RWPE1 (cell line): Measurements from ENCODE around the gene IER2.

ENCODE experiments used
- CTCF ChIA-PET: fragments of 350-600 bp; sonication (Branson Sonifier 250); formaldehyde crosslinking; extraction: SDS; loops from one replicate; lab custom pipeline; 2021; lab: Yijun Ruan, JAX
- POLR2A ChIA-PET: fragments of 400-600 bp; formaldehyde crosslinking; extraction: SDS; loops from one replicate; lab custom pipeline; 2020; ENCODE audit warnings: antibody characterized with exemption; ENCODE audit not compliant: low non-redundant PET; lab: Yijun Ruan, JAX
- DNase-seq: peaks from one replicate; pipeline ENCODE4 v3.0.0; 2012; ENCODE audit warnings: low spot score
- H3K27ac ChIP-seq: fragments of 450-650 bp; 2 replicates; pipeline ENCODE4 v1.5.1; 2017
- CTCF ChIP-seq: fragments of 450-650 bp; conservative IDR thresholded peaks from 2 replicates; pipeline ENCODE4 v1.5.1; 2017; ENCODE audit warnings: low read depth, mild to moderate bottlenecking

The IER2 gene

GRCh38 chr19:13154241-13154778, 4.1 kb downstream of the IER2 start:
- TF ChIP-seq CTCF: no peak
- H3K27ac ChIP-seq: peak overlapping the region; percentile 100
- peak; percentile 69 for DNase-seq
- CTCF ChIA-PET: interaction anchor here (0.9 kb wide), 1 partner anchor 9 kb away, joined by 3 read pairs; no protein-coding TSS in a partner anchor
- POLR2A ChIA-PET: interaction anchor here (1.5 to 2.0 kb wide), 3 partner anchors 9 to 37 kb away, joined by 6 to 9 read pairs (median 6); no protein-coding TSS in a partner anchor

- peak; percentile 86 for DNase-seq
- ChIA-PET POLR2A (interaction anchor here (1.3 to 2.0 kb wide), 5 partner anchors 8 to 104 kb away, joined by 3 to 9 read pairs (median 6); no protein-coding TSS in a partner anchor), CTCF (interaction anchor here (0.9 to 1.3 kb wide), 4 partner anchors 9 to 190 kb away, joined by 3 to 9 read pairs (median 4); no protein-coding TSS in a partner anchor)
- H3K27ac ChIP-seq: peak overlapping the region; percentile 100
- TF ChIP-seq CTCF: peak; percentile 39
Observed at GRCh38 chr19:13154911-13155471, 4.8 kb downstream of the IER2 start.

- peak overlapping the region; percentile 100 for H3K27ac ChIP-seq
- ChIA-PET CTCF (interaction anchor here (0.6 to 1.3 kb wide), 5 partner anchors 26 to 191 kb away, joined by 3 to 9 read pairs (median 4); no protein-coding TSS in a partner anchor), POLR2A (interaction anchor here (0.5 to 2.0 kb wide), 7 partner anchors 8 to 179 kb away, joined by 3 to 9 read pairs (median 5); no protein-coding TSS in a partner anchor)
- TF ChIP-seq CTCF: no peak
- DNase-seq: peak; percentile 64
Observed at GRCh38 chr19:13155472-13156359, 5.5 kb downstream of the IER2 start.

GRCh38 chr19:13159713-13160112, 9.5 kb downstream of the IER2 start:
- ChIA-PET POLR2A (no interaction called here), CTCF (no interaction called here)
- H3K27ac ChIP-seq: peak overlapping the region; percentile 100
- no peak for TF ChIP-seq CTCF
- no peak for DNase-seq

GRCh38 chr19:13160557-13160956, 10.3 kb downstream of the IER2 start:
- POLR2A ChIA-PET: no interaction called here
- no peak for TF ChIP-seq CTCF
- peak overlapping the region; percentile 100 for H3K27ac ChIP-seq
- DNase-seq: no peak
- CTCF ChIA-PET: interaction anchor here (0.6 kb wide), 1 partner anchor 687 kb away, joined by 4 read pairs; no protein-coding TSS in a partner anchor
